ENCODE results near the gene ARHGAP19.

Gene ARHGAP19

GRCh38 chr10:97261183-97261582 lies 31.3 kb downstream of the ARHGAP19 start:
- DNase-seq = peak; percentile 28
- peak overlapping the region; percentile 7; the same call in 1 of the 2 replicates for H3K4me2 ChIP-seq (ENCODE audit: low read depth, low read length)
- no peaks in the 10 kb centered on the region for H4K20me1 ChIP-seq (ENCODE audit: insufficient read depth, low read length)
- H3K27ac ChIP-seq (ENCODE audit: low read length) = no peak overlapping the region
- H3K36me3 ChIP-seq (replicated peaks; ENCODE audit: insufficient read depth, low read length) = no peaks in the 10 kb centered on the region
- no peaks in the 10 kb centered on the region for H3K9me3 ChIP-seq (replicated peaks; ENCODE audit: insufficient read depth, low read length)
- no peak overlapping the region for H2AFZ ChIP-seq (ENCODE audit: low read length)
- no peaks in the 10 kb centered on the region for H3F3A ChIP-seq (ENCODE audit: insufficient read depth, low read length)
- TF ChIP-seq CTCF (IDR thresholded peaks at IDR 0.05; ENCODE audit: low read length) (no peak), EZH2 (optimal IDR thresholded peaks at IDR 0.05; ENCODE audit: low read depth, low read length) (no peak), EZH2phosphoT487 (IDR thresholded peaks at IDR 0.05; ENCODE audit: low read length) (no peak)
- no peak overlapping the region for H3K9ac ChIP-seq (ENCODE audit: low read length)
- H3K4me1 ChIP-seq (ENCODE audit: low read length) = peaks cover 10% of the 10 kb centered on the region
- H3K4me3 ChIP-seq (ENCODE audit: low read length) = no peak overlapping the region
- no peaks in the 10 kb centered on the region for H3K9me2 ChIP-seq (replicated peaks; ENCODE audit: insufficient read depth, low read length)
- no peaks in the 10 kb centered on the region for H3K27me3 ChIP-seq (replicated peaks; ENCODE audit: insufficient read depth, low read length)
- 0 out of 2 replicates have a peak, but pooled peaks cover 3% of the 10 kb centered on the region for H3K79me2 ChIP-seq (ENCODE audit: low read length)

- no peaks in the 10 kb centered on the region for H3K27me3 ChIP-seq (replicated peaks; ENCODE audit: insufficient read depth, low read length)
- no peak for DNase-seq
- H3K4me1 ChIP-seq (ENCODE audit: low read length) = peaks cover 10% of the 10 kb centered on the region
- H3K27ac ChIP-seq (ENCODE audit: low read length) = no peak overlapping the region
- H3K4me2 ChIP-seq (ENCODE audit: low read depth, low read length) = no peak overlapping the region
- no peaks in the 10 kb centered on the region for H3F3A ChIP-seq (ENCODE audit: insufficient read depth, low read length)
- H3K9ac ChIP-seq (ENCODE audit: low read length) = no peak overlapping the region
- H2AFZ ChIP-seq (ENCODE audit: low read length) = no peak overlapping the region
- H3K36me3 ChIP-seq (replicated peaks; ENCODE audit: insufficient read depth, low read length) = no peaks in the 10 kb centered on the region
- H3K4me3 ChIP-seq (ENCODE audit: low read length) = no peak overlapping the region
- 0 out of 2 replicates have a peak, but pooled peaks cover 3% of the 10 kb centered on the region for H3K79me2 ChIP-seq (ENCODE audit: low read length)
- H3K9me2 ChIP-seq (replicated peaks; ENCODE audit: insufficient read depth, low read length) = no peaks in the 10 kb centered on the region
- no peaks in the 10 kb centered on the region for H3K9me3 ChIP-seq (replicated peaks; ENCODE audit: insufficient read depth, low read length)
- H4K20me1 ChIP-seq (ENCODE audit: insufficient read depth, low read length) = no peaks in the 10 kb centered on the region
- TF ChIP-seq CTCF (IDR thresholded peaks at IDR 0.05; ENCODE audit: low read length) = no peak
- no peak for TF ChIP-seq EZH2phosphoT487 (IDR thresholded peaks at IDR 0.05; ENCODE audit: low read length)
- TF ChIP-seq EZH2 (optimal IDR thresholded peaks at IDR 0.05; ENCODE audit: low read depth, low read length) = no peak
These were observed 33.3 kb downstream of the ARHGAP19 start for GRCh38 chr10:97259119-97259518.

GRCh38 chr10:97256356-97256755 lies 36.1 kb downstream of the ARHGAP19 start:
- Histone ChIP-seq H3K9me3 (replicated peaks; ENCODE audit: insufficient read depth, low read length) (no peaks in the 10 kb centered on the region), H3K4me3 (ENCODE audit: low read length) (no peak overlapping the region), H3K79me2 (ENCODE audit: low read length) (0 out of 2 replicates have a peak, but pooled peaks cover 3% of the 10 kb centered on the region), H3K4me1 (ENCODE audit: low read length) (peaks cover 5% of the 10 kb centered on the region), H3K4me2 (ENCODE audit: low read depth, low read length) (no peak overlapping the region), H4K20me1 (ENCODE audit: insufficient read depth, low read length) (no peaks in the 10 kb centered on the region), H3K9me2 (replicated peaks; ENCODE audit: insufficient read depth, low read length) (no peaks in the 10 kb centered on the region), H3K9ac (ENCODE audit: low read length) (no peak overlapping the region), H3F3A (ENCODE audit: insufficient read depth, low read length) (no peaks in the 10 kb centered on the region), H3K36me3 (replicated peaks; ENCODE audit: insufficient read depth, low read length) (no peaks in the 10 kb centered on the region), H3K27me3 (replicated peaks; ENCODE audit: insufficient read depth, low read length) (no peaks in the 10 kb centered on the region), H2AFZ (ENCODE audit: low read length) (no peak overlapping the region), H3K27ac (ENCODE audit: low read length) (no peak overlapping the region)
- TF ChIP-seq EZH2phosphoT487 (IDR thresholded peaks at IDR 0.05; ENCODE audit: low read length) (no peak), EZH2 (optimal IDR thresholded peaks at IDR 0.05; ENCODE audit: low read depth, low read length) (no peak), CTCF (IDR thresholded peaks at IDR 0.05; ENCODE audit: low read length) (no peak)
- DNase-seq = no peak
